ENCODE measurements around the gene NAP1L5. TPM values are rescaled to one million over a fixed set of nuclear protein-coding genes. Genes with fewer than 3 reads are reported as not detected.
A peak's percentile ranks its signal among the peaks of the same experiment; 100 is the strongest.

NAP1L5 gene
- total and polyA plus RNA-seq, 2 of the 13 experiments (the other 11 are each of a cell fraction or from before 2014, with no cell fraction given) = 1.3 to 1.6 TPM

- TF ChIP-seq ZSCAN31 (CRISPR knock-in tag; IDR thresholded peaks at IDR 0.05; ENCODE audit: low read depth) (no peak), MBD4 (IDR thresholded peaks at IDR 0.05; ENCODE audit: borderline replicate concordance, low read length) (no peak), HNRNPLL (IDR thresholded peaks at IDR 0.05; ENCODE audit: low read depth, low read length, poor library complexity, severe bottlenecking) (no peak), MAFF (IDR thresholded peaks at IDR 0.05; ENCODE audit: low read depth, low read length) (peak; percentile 47; the same call in 1 of the 2 replicates), ZNF619 (CRISPR knock-in tag; IDR thresholded peaks at IDR 0.05) (no peak), MAFK (conservative IDR thresholded peaks at IDR 0.05 in 1 of 2, IDR thresholded peaks at IDR 0.05 in 1 of 2; ENCODE audit: low read length in 2 of 2) (peak; percentile 55 to 71)
- Histone ChIP-seq H3K27me3 (ENCODE audit: control insufficient read depth in 1 of 2, insufficient read depth in 2 of 2, low read length in 2 of 2) (no peaks in the 10 kb centered on the region), H3K27ac (ENCODE audit: extremely low read length, insufficient read depth, low read length) (no peak overlapping the region), H3K79me2 (ENCODE audit: insufficient read depth, low read length) (no peaks in the 10 kb centered on the region), H3K9ac (ENCODE audit: insufficient read depth, low read depth, low read length) (no peak overlapping the region), H3K9me3 (ENCODE audit: low read length) (no peaks in the 10 kb centered on the region), H3K4me2 (ENCODE audit: low read depth, low read length) (no peak overlapping the region), H2AFZ (ENCODE audit: low read length) (no peak overlapping the region), H3K4me3 (replicated peaks in 1 of 3; ENCODE audit: insufficient read depth in 1 of 3, low read depth in 2 of 3, low read length in 3 of 3) (no peak overlapping the region), H4K20me1 (ENCODE audit: insufficient read depth, low read length) (no peaks in the 10 kb centered on the region), H3K36me3 (replicated peaks in 1 of 2; ENCODE audit: control insufficient read depth in 1 of 2, insufficient read depth in 2 of 2, low read length in 2 of 2) (peaks cover 20 to 48% of the 10 kb centered on the region in 2 experiments), H3K4me1 (ENCODE audit: insufficient read depth, low read length) (no peaks in the 10 kb centered on the region)
- DNase-seq (ENCODE audit: low spot score) = no peak
- 96% methylated on average over 5 of the region's 5 CpGs for WGBS (ENCODE audit: low lambda C conversion rate)
- no peak for ATAC-seq
- in situ Hi-C loops (cut with HindIII; ENCODE audit: extremely low pct_ligation_motif_present, low pct_unique_long_range_greater_than_20kb) = no loop called here
- ChIA-PET CTCF (ENCODE audit: low intra/inter-chr PET ratio, low total read pairs) (no interaction called here), POLR2A (no interaction called here)
- intact Hi-C loops (cut with micrococcal nuclease; ENCODE audit: unreplicated experiment) = no loop called here
- FAIRE-seq = no peak
- no TSS peak for BruUV-seq (replicated peaks)
Measured at GRCh38 chr4:88732714-88733368, 35.2 kb upstream of the NAP1L5 start.

DNA sequence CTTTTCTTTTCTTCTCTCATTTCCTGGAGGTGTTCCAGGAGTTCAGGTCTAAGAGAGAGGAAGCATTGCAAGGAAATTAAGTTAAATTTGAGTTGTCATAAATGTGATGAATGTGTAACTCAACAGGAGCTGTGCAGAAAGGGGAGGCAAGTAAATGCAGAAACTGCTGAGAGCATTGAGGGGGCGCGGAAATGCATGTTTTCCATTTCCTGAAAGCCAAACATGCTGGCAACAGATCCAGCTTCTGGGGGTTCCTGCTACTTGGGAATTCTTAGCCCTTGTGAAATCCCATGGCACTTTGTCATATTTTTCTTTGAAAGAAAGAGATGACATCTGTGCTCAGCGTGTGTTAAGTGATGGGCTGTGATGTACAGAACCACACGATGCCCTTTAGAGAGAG is 33.8 kb upstream of the NAP1L5 start:
- Histone ChIP-seq H3K9me3 (ENCODE audit: low read length) (no peaks in the 10 kb centered on the region), H3K79me2 (ENCODE audit: insufficient read depth, low read length) (no peaks in the 10 kb centered on the region), H3K4me3 (replicated peaks in 1 of 3; ENCODE audit: insufficient read depth in 1 of 3, low read depth in 2 of 3, low read length in 3 of 3) (no peak overlapping the region), H3K9ac (ENCODE audit: insufficient read depth, low read depth, low read length) (no peak overlapping the region), H2AFZ (ENCODE audit: low read length) (no peak overlapping the region), H3K27ac (ENCODE audit: extremely low read length, insufficient read depth, low read length) (no peak overlapping the region), H3K4me2 (ENCODE audit: low read depth, low read length) (no peak overlapping the region), H3K4me1 (ENCODE audit: insufficient read depth, low read length) (no peaks in the 10 kb centered on the region), H3K27me3 (ENCODE audit: control insufficient read depth in 1 of 2, insufficient read depth in 2 of 2, low read length in 2 of 2) (no peaks in the 10 kb centered on the region), H4K20me1 (ENCODE audit: insufficient read depth, low read length) (no peaks in the 10 kb centered on the region), H3K36me3 (replicated peaks in 1 of 2; ENCODE audit: control insufficient read depth in 1 of 2, insufficient read depth in 2 of 2, low read length in 2 of 2) (peaks cover 17 to 48% of the 10 kb centered on the region in 2 experiments)
- no TSS peak for BruUV-seq (replicated peaks)
- ChIA-PET CTCF (ENCODE audit: low intra/inter-chr PET ratio, low total read pairs) (no interaction called here), POLR2A (no interaction called here)
- no peak for FAIRE-seq
- TF ChIP-seq GZF1 (CRISPR knock-in tag; IDR thresholded peaks at IDR 0.05) (no peak), KDM6A (CRISPR knock-in tag; IDR thresholded peaks at IDR 0.05; ENCODE audit: low read depth) (no peak), ZNF780A (CRISPR knock-in tag; IDR thresholded peaks at IDR 0.05) (no peak), ZSCAN20 (CRISPR knock-in tag; IDR thresholded peaks at IDR 0.05; ENCODE audit: borderline replicate concordance) (no peak), ZNF34 (CRISPR knock-in tag; IDR thresholded peaks at IDR 0.05; ENCODE audit: borderline replicate concordance) (no peak), CENPX (CRISPR knock-in tag; IDR thresholded peaks at IDR 0.05) (no peak), ZBTB21 (CRISPR knock-in tag; IDR thresholded peaks at IDR 0.05) (no peak), RBFOX2 (IDR thresholded peaks at IDR 0.05; ENCODE audit: low read depth, low read length) (no peak), RAD21 (CRISPR knock-in tag; IDR thresholded peaks at IDR 0.05) (no peak), KLF16 (CRISPR knock-in tag; IDR thresholded peaks at IDR 0.05) (no peak)
- TF ChIP-seq, protein P1, sequence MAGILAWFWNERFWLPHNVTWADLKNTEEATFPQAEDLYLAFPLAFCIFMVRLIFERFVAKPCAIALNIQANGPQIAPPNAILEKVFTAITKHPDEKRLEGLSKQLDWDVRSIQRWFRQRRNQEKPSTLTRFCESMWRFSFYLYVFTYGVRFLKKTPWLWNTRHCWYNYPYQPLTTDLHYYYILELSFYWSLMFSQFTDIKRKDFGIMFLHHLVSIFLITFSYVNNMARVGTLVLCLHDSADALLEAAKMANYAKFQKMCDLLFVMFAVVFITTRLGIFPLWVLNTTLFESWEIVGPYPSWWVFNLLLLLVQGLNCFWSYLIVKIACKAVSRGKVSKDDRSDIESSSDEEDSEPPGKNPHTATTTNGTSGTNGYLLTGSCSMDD (CRISPR knock-in tag; IDR thresholded peaks at IDR 0.05) = no peak
- TF ChIP-seq, protein P2, sequence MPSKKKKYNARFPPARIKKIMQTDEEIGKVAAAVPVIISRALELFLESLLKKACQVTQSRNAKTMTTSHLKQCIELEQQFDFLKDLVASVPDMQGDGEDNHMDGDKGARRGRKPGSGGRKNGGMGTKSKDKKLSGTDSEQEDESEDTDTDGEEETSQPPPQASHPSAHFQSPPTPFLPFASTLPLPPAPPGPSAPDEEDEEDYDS (CRISPR knock-in tag; IDR thresholded peaks at IDR 0.05) = no peak
- 98% methylated on average over 4 of the region's 4 CpGs for WGBS (ENCODE audit: low lambda C conversion rate)
- DNase-seq (ENCODE audit: low spot score) = no peak
- no peak for ATAC-seq
- in situ Hi-C loops (cut with HindIII; ENCODE audit: extremely low pct_ligation_motif_present, low pct_unique_long_range_greater_than_20kb) = no loop called here
- intact Hi-C loops (cut with micrococcal nuclease; ENCODE audit: unreplicated experiment) = no loop called here

Measured in HepG2 (cell line).